ENCODE data around the gene KCNG2.

Gene KCNG2

GRCh38 chr18:79941473-79942119, 143.9 kb downstream of the KCNG2 start:
- DNase-seq (ENCODE audit: low read depth in 2 of 2): no peak

DNA sequence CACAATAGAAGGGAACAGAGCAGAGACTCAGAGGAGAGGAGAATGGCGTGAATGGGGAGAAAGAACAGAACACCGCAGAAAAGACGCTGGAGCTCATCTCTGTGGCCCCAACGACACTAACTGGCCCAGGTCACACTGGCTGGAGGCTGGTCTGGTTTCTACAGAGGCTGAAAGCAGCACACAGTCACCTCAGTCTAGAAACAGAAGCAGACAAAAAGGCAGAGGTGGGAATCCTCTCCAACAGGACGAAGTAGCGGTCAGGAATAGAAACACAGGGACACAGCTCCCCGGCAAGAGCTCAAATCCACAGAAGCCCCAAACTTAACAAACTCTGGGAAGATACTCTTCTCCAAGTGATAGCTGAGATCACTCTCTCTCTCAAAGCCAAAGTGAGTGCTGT, 144.5 kb downstream of the KCNG2 start:
- DNase-seq (ENCODE audit: low read depth in 2 of 2): no peak

GRCh38 chr18:79942786-79943607, 145.3 kb downstream of the KCNG2 start:
- no peak for DNase-seq (ENCODE audit: low read depth in 2 of 2)

GRCh38 chr18:79943608-79944125, 145.9 kb downstream of the KCNG2 start:
- no peak for DNase-seq (ENCODE audit: low read depth in 2 of 2)

- no peak for DNase-seq (ENCODE audit: low read depth in 2 of 2)
These were observed 146.5 kb downstream of the KCNG2 start for GRCh38 chr18:79944126-79944731.

GRCh38 chr18:79944746-79945117, 147.0 kb downstream of the KCNG2 start:
- DNase-seq (ENCODE audit: low read depth in 2 of 2): no peak

GRCh38 chr18:79945118-79946042, 147.6 kb downstream of the KCNG2 start:
- DNase-seq (ENCODE audit: low read depth in 2 of 2): no peak

DNA sequence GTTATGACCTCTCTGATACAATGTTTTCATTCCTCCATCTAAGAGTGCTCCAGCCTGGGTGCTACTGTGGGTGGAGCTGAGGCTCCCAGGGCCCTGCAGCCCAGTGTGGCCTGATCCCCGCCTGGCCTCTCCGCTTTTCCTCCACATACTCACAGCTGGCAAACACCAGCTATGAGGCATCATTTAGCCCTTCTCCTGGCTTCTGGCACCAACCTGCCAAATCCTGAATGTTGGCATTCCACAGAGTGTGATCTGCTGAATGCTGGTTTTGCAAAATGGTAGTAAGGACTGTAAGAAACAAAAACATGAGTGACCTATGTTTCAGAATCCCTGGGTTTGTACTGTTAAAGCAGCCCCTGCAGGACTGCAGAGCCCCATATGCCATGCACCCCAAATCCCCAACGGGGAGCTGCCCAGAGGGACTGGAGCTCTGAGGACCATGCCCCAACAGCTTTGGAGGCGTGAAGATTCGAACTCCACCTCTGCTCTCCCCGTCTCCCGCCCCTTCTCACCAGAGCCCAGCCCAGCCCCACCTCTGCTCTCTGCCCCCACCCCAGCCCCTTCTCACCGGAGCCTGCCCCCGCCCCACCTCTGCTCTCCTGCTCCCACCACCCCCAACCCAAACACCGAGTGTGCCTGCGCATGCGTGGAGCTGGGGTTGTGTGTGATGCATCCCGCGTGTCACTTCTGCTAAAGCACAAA, 149.5 kb downstream of the KCNG2 start:
- no peak for DNase-seq (ENCODE audit: low read depth in 2 of 2)

DNA sequence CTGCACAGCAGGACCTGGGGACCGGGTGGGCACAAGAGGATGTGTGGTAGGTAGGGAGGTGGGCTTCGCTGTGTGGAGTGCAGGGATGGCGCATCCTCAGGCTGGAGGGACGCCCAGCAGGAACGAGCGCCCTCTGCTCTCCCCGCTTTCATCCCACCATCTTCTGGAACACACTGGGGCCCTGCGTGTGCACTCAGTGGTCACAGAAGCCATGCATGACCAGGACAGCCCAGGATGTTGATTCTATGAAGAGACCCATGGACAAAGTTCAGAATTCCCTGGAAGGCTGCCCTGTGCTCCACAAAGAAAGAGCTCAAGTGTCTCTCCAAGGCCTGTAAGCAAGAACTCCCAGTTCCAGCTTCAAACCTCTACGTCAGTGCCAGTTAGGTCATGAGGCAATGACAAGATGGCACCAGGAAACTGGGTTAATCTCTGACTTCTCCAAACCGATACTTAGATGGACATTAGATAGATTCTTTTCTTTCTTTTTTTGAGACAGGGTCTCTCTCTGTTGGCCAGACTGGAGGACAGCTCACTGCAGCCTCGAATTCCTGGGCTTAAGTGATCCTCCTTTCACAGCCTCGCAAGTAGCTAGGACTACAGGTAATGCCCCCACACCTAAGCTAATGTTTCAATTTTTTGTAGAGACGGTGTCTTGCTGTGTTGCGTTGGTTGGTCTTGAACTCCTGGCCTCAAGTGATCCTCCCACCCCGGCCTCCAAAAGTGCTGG, 150.3 kb downstream of the KCNG2 start:
- no peak for DNase-seq (ENCODE audit: low read depth in 2 of 2)

- no peak for DNase-seq (ENCODE audit: low read depth in 2 of 2)
These were observed 151.1 kb downstream of the KCNG2 start for GRCh38 chr18:79948719-79949411.
